HG03354 (cell line): Measurements from ENCODE around the gene C11orf52.

Experiments
- ATAC-seq: cut with Tn5 transposase; IDR thresholded peaks from one replicate; pipeline ENCODE4 v1.9.1; 2021; ENCODE audit warnings: mild to moderate bottlenecking; ENCODE audit not compliant: unreplicated experiment, poor library complexity, severe bottlenecking

C11orf52 gene

DNA sequence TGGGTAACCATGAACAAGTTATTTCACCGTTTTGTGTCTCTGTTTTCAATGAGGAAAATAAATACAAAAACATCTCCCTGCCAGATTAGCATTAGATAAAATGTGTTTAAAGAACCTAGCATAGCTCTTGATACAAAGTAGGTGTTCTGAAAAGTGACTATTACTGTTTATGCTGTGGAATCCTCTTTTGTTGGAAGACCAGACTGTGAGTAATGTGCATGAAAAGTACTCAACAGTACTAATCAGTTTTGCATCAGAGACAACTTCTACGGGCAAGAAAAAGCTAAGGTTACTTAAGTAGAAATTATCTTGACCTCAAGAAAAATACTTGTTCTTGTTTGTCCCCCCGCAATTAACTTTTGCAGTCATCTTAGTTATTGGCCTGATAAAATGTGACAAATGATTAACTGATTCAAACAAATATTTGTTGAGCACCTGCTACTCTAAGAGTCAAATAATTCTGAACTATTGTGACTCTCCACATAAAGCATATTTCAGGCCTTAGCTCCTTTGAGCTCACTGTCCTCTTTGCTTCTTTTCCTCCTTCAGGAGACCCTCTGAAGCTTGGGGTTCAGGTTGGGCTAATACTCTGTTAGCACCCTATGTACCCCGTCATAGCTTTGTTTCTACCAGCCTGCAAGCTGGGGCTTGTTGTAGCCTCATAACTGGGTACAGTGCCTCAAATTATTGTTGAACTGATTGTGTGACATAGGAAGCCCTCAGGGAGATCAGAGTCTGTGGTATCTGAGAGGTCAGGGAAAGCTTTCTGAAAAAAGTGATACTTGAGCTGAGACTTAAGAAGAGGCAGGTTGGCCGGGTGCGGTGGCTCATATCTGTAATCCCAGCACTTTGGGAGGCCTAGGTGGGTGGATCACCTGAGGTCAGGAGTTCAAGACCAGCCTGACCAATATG is 42.9 kb downstream of the C11orf52 start:
- ATAC-seq, result no peak

DNA sequence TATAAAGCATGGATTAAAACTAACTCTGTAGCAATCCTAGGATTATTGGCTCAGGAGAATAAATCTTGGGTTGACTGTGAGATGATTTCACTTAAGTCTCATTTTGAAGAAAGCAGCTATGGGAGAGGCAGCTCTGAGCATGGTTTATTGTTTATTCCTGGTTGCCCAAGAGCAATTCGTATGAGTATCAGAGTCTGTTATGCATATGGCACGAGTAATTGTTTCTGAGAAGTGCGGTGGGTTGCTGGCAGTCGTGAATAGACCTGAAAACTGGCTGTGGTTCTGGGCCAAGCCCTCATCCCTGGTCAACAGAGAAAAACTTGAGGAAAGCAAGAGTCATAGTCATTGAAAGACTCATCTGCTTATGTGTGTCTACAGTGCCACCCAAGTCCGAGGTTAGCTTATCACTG is 45.2 kb downstream of the C11orf52 start:
- no peak for ATAC-seq

DNA sequence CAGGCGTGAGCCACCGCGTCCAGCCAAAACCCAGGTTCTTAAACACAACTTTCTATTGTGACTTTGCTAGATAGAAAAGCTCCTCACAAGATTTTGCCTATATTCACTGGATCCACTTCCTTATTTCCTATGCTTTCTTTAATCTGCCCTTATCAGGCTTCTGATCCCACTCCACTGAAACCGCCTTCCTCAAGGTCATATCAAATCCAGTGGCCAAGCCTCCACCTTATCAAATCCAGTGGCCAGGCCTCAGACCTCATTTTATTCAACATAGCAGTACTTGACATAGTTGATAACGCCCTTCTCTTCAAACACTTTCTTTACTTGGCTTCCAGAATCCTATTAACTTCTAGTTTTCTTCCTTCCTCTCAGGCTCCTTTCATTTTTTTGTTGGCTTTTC is 48.0 kb downstream of the C11orf52 start:
- no peak for ATAC-seq

DNA sequence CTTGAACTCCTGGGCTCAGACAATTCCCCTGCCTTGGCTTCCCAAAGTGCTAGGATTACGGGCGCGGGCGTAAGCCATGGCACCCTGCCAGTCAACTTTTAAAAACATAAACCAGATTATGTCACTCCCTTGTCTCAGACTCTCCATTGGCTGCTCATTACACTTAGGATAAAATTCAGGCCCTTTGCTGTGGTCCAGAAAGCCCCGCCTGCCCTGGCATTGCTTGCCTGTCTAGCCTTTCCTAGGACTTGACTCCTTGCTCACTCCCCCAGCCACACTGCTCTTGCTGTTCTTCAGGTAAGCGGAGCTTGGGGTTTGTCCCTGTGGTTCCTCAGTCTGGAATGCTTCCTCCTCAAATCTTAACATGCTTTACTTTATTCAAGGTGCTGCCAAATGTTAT is 48.9 kb downstream of the C11orf52 start:
- no peak for ATAC-seq

DNA sequence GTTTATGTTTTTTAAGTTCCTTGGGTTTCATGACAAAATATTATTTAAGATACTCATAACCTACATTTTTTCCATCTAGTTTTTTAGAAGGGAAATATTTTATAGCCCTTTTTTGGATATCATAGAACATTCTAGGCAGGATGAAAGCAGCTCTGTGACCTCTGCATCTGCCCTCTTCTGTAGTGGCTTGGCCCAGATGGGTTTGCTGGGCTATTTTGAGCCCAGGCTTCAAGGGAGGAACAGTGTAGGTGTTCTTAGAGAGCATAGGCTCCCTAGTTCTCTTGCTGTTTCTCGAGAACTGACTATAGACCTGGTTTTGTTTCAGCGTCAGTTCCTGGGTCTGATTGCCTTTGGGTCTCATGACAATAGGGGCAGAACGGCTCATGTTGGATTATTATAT is 50.6 kb downstream of the C11orf52 start:
- ATAC-seq, result no peak

DNA sequence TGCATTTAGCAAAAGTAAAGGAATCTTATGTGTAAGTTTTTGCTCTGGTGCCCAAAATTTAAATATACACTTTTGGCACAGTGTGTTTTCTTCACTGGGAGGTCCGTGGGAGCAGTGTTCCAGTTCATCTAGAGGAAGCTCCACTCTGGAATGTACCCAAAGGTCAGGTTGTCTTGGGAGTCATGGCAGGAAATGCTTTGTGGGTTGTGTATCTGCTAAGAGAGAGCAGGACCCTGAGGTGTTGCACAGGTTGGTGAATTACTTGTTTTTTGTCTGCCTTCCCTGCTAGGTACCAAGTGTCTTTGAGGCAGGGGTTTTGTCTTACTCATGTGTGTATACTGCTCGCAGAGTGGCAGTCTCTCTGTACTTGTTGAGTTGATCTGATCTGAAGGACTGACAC is 55.7 kb downstream of the C11orf52 start:
- ATAC-seq, result no peak

DNA sequence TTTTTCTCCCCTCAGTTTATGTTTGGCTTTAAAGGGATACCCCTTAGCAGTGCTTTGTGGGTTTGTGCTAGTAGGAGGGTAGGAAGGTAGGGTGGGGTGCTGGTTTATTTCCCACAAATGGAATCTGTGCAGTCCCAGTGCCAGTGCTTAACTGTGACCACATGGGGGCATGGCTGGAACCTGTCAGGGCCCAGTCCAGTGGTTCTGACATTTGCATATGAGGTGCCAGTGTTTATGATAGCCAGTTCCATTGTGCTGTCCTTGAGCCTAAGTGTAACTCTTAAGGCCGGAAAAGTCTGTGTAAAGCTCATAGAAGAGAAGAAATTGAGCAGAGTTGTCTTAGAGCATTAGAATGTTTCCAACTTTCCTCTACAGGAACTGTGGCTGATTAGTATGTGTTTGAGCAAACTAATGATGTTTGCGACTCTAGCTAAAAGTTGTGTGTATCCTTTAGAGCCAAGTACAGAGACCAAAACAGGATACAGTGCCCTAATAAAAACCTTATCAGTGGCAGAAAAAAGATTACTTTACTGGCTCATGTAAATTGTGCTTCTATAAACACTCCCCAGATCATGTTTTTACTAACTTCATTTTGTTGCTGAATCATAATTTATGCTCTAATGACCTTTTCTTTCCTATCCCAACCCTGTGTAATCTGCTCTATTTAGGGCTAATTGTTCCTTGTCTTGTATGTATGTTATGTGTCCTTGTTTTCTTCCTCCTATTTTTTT is 56.5 kb downstream of the C11orf52 start:
- ATAC-seq, result no peak

DNA sequence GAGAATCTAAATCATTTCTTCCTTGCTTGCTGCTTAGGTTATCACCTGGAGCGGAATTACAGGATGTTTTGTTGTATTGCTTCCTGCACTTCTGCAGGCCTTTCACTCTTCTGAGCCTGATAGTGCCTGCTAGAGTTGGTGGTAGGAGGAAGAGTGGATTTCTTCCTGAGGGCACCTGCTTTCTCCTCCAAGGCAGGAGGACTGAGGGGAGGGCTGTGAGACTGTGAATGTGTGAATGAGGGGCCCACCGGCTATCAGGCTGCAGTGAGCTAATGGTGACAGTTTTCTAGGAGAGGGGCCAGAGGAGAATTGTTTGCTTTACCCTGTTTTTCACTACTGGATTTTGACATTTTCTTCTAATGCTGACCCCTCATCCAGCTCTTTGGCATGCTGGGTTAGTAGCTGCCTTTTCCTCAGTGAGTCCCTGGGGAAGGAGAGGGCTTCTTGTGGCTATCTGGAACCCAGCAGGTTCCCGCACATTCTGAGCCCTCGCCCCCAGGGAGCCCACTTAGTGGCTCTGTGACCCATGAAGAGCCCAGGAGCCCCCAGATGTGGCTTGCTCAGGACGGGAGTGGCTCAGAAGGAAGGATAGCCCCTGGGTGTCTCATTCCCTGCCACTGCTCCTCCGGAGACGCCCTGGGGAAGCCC is 57.5 kb downstream of the C11orf52 start:
- no peak for ATAC-seq
